ENCODE results near the gene TNNT2.
A peak's percentile ranks its signal among the peaks of the same experiment; 100 is the strongest.

Gene TNNT2

GRCh38 chr1:201377611-201378092, at the start of gene TNNT2:
Gene TNNT2, minus strand, starts transcription at chr1:201377680. Its CDS starts 4,426 bp downstream, at chr1:201373254.
- DNase-seq, result no peak

DNA sequence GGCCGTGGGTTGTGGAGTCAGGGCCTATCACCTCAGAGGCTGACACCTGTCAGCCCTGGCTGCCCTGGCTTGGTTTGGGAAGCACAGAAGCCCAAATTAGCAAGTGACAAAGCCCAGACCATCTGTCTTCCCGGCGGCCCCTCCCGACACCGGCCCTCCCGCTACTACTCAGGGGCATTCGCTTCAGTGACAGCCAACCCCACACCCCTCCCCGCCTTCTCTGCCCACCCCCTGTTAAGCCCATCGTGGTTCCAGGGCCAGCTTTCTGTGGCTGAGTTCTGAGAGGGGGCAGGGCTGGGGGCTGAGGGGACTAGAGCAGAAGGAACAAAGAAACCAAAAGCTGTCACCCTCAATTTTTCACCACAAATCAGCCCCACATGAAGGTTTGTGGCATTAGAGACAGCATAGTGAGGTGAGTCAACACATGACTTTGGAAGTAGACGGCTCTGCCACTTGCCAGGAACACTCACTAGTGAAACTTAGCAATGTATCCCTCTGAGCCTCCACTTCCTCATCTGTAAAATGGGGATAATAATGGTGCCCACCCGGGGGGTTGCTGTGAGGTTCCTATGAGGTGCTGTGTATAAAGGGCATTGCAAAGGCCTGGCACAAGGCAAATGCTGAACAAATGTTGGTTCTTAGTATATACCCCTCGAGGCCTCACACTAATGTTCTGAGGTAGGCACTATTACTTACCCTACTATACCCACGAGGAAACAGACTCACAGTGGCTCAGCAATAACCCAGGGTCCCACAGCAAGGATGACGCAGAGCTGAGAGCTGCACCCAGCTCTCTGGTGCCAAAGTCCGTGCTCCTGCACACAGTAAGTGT, 49.2 kb upstream of the TNNT2 start:
- no peak for DNase-seq

DNA sequence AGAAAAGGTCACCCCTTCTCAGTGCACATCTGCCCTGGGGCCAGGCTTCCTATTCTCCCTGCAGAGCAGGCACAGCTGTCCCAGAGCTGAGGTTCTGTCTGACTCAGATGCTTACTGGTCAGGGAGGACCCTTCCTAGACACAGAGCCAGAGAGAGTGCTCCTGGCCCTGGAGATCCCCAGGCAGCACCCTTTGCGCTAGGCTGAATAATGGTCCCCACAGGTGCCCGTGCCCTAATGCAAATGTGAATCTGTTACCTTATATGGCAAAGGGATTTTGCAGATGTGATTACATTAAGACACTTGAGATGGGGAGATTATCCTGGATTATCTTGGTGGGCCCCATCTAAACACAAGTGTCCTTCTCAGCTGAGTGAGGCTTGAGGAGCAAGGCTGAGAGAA, 46.7 kb upstream of the TNNT2 start:
- no peak for DNase-seq

DNA sequence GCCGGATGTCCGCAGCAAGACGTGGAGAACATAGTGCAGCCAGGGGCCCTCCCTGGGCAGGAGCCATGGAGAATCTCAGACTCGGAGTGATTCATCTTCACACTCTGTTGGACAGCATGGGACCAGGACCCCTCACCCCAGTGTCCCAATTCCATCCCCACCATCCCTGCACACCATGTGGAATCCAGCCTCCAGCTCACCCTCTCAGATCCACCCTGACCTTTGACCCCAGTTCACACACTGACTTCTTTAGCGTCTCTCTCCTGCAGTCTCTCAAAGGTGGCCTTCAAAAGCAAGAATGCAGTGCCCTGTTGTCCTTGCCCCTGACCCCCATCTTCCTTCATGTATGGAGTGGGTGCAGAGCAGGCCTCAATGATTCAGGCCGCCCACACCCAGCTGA, 46.2 kb upstream of the TNNT2 start:
- no peak for DNase-seq

- no peak for DNase-seq
Observed at GRCh38 chr1:201422436-201423030, 45.1 kb upstream of the TNNT2 start.

DNA sequence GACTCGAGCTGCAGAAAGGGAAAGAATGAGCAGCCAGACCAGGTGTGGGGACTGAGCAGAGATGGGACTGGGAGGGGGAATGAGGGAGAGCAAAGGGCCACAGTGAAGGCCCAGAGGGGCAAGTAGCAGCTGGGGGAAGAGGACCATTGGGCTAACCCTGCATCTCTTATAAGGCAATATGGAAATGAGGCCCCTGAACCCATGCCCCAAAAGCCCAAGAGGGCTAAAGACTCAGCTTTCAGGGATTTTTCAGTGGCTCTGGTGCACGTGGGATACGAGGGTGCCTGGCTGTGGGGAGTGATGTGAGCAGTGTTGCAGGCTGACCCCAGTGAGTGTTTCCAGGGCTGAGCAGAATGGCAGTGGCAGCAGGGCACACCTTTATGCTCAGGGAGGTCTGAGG, 44.5 kb upstream of the TNNT2 start:
- no peak for DNase-seq

DNA sequence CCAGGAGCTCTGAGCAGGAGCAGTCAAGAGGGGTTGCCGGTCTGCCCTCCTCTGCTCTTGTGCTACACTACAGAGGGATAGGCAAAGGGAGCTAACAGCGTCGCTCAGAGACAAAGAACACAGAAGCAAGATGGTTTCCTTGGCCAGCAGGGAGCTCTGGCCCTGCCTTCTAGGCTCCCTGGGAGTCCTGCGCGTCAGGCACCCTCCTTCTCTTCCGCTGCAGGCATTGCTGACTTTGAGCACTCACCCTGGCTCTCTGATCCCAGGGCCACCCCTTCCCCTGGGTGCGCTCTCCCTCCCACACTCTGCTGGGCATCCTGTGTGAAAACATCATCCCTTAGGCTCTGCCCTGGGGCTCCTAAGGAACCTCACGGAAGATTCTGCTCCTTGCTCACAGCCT, 43.6 kb upstream of the TNNT2 start:
- no peak for DNase-seq

- DNase-seq, result no peak
Observed at GRCh38 chr1:201420608-201421002, 43.1 kb upstream of the TNNT2 start.

- DNase-seq, result no peak
Observed at GRCh38 chr1:201419746-201420607, 42.5 kb upstream of the TNNT2 start.

GRCh38 chr1:201419256-201419655, 41.8 kb upstream of the TNNT2 start:
- no peak for DNase-seq

- DNase-seq, result no peak
Observed at GRCh38 chr1:201418461-201418860, 41.0 kb upstream of the TNNT2 start.

GRCh38 chr1:201414051-201414738, 36.7 kb upstream of the TNNT2 start:
- no peak for DNase-seq

DNA sequence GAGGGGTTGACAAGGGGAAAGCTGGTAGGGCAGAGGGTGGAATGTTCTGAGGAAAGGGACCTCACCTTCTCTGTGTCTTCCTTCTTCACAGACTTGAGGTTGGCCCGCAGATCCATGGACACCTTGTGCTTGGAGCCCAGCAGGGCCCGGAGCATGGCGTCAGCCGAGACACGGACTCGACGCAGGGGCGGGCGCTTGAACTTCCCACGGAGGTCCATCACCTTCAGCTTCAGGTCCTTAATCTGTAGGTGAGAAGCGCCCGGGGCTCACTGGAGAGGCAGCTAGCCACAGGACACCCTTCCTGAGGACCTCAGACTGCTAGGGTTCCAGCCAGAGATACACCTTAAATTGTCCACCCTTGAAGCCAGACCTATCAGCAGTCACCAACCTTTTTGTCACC, 33.8 kb upstream of the TNNT2 start:
- DNase-seq, result no peak

- no peak for DNase-seq
Observed at GRCh38 chr1:201409440-201409839, 32.0 kb upstream of the TNNT2 start.

DNA sequence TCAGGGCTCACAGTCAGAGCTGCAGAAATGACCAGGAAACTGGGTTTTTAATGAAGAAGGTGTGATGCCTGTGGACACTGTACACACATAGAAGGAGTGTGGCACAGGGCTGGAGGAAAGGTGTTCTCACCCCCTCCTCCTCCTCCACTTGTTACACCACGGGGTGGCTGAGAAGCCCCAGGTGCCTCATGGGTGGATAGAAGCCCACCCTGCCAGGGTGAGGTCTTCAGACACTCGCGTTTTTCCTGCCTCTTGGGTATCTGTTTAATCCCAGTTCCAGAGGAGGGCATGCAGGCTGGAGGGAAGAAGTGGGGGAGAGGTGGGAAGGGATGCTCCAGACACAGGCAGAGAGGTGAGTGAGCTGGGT, 31.3 kb upstream of the TNNT2 start:
- DNase-seq, result no peak

- peak; percentile 71 for DNase-seq
Observed at GRCh38 chr1:201408176-201408833, 30.8 kb upstream of the TNNT2 start.

- DNase-seq, result no peak
Observed at GRCh38 chr1:201406831-201407406, 29.4 kb upstream of the TNNT2 start.

DNA sequence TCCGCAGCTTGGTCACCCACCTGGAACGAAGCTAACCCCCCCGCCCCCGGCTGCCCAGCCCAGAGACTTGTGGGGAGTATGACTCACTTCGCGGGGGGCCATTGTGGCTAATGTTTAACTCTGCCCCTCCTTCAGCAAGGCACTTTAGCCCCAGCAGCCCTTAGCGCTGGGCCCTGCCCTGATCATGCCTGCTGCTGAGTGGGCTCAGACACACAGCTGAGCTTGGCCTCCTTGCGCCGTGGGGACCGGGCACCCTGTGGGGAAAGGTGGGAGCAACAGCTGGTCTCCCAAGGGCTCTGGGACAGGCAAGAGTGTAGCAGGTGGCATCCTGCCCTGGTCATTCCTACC, 28.0 kb upstream of the TNNT2 start:
- no peak for DNase-seq

GRCh38 chr1:201404722-201405483, 27.4 kb upstream of the TNNT2 start:
- no peak for DNase-seq

DNA sequence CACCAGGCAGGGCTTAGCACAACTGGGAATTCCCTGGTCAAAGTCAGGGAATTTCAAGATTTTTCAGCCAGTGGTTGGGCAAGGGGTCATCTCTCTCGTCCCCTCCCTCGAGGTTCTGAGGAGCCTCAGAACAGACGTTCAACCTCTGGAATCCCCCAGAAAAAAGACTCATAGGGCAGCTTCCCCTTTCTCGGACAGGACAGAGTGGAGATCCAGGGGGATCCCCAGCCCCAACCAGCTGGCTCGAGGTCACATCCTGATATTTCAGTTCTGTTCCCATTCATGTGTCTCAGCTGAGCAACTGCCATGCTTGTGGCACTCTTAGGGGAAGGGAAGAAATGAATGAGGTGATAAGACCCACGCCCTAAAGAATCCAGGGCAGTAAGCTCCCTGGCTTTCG, 26.6 kb upstream of the TNNT2 start:
- no peak for DNase-seq

- DNase-seq, result no peak
Observed at GRCh38 chr1:201403359-201403758, 25.9 kb upstream of the TNNT2 start.

Measured in activated CD4-positive, alpha-beta T cell treated with anti-CD3 and anti-CD28 coated beads, Interleukin-2, amount 50 U/mL, for 16 hours (primary cell).